Amniotic epithelial cell (primary cell): ENCODE data around the gene FBN3.

Experiments
- DNase-seq: peaks from one replicate; pipeline ENCODE4 v3.0.0-alpha.2; 2010; ENCODE audit warnings: low read depth

The FBN3 gene

DNA sequence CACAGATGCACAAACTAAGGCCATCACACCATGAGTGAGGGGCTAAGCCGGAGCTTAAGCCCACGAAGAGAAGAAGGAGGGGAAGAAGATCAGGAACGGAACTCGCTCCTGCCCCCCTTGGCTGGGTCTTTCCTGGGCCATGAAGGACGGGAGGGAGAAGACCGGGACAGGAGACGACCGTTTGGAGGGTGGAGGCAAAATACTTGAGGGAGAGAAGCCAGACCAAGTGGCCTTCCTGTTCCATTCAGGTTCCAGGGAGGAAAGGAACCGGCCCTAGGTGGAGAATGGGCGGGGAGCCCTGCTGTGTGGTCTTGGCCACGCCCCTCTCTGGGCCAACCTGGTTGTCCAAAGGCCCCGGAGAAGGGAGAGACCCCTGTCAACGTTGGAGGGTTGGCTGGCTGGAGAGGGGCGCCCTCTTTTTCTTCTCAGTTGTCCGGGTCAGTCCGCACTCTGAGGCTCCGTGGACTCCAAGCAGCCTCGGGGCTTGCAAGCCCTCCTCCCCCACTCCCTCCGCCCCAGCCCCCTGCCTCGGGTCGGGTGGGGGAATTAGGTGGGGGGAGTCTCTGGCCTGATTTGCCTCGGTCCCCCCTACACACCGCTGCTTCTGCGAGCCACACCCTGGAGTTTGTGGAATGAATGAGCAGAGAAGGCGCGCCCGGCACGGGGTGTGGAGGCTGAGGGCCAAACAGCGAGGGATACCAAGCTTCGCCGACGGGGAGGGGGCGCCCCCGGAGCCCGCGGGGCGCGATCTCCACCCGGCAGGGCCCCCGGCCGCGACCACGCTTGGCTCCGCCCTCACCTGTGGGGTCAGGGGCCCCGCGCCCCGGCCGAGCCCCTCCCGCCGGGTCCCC lies 757 bp downstream of the FBN3 start:
- no peak for DNase-seq

DNA sequence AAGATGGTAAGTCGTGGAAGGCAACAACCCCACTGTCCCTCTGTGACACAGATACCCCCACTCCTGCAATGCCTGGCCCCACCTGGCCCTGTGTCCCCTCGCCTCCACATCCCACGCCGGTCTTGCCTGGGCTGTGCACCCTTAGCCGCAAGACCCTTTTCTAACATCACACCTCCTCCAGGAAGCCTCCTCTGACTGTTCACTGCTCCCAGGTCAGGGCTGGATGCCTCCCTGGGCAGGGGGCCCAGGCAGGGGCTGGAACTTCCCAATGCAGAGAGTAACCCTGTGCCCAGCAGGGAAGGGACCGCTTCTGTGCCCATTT lies 1.3 kb downstream of the FBN3 start:
- no peak for DNase-seq

DNA sequence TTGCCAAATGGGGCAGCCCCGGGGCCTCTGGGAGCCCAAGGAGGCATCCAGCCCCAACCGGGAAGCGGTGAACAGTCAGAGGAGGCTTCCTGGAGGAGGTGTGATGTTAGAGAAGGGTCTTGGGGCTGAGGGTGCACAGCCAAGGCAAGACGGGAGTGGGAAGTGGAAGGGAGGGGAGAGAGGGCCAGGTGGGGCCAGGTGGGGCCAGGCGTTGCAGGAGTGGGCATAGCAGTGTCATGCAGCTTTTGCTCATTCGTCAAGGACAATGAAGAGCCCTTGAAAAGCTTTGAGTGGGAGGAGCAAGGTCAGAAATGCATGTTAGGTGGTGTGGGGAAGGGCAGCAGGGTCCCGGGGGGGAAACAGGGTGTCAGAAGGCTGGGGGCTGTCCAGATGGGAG lies 1.8 kb downstream of the FBN3 start:
- DNase-seq, result no peak

DNA sequence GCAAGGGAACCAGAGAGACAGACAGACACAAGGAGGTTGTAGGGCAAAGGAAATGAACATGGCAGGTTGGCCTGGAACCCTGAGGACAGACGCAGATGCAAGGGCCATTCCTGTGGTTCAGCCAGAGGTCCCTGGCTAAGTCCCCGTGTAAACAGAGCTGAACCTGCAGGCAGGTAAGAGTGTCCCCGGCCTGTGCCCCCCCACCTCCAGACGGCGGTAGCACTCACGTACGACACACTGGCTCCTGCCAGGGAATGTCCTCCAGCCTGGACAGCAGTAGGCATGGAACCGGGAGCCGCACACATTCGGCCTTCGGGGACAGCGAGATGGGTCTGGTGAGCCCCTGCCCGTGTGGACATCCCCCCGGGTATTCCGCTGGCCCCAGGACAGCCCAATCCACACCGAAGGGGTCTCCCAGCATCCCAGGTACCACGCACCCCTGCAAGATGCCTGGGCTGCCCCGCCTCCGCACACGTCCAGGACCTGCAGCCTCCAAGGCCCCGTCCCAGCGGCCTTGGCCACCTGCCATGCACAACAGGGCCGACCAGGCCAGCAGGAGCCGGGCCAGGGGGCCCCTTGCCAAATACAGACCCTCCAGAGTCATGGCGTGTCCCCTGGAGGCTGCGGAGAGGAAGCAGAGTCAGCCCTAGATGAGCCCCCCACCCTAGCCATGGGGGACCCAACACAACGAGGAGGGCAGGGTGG lies 2.4 kb downstream of the FBN3 start:
- no peak for DNase-seq

DNA sequence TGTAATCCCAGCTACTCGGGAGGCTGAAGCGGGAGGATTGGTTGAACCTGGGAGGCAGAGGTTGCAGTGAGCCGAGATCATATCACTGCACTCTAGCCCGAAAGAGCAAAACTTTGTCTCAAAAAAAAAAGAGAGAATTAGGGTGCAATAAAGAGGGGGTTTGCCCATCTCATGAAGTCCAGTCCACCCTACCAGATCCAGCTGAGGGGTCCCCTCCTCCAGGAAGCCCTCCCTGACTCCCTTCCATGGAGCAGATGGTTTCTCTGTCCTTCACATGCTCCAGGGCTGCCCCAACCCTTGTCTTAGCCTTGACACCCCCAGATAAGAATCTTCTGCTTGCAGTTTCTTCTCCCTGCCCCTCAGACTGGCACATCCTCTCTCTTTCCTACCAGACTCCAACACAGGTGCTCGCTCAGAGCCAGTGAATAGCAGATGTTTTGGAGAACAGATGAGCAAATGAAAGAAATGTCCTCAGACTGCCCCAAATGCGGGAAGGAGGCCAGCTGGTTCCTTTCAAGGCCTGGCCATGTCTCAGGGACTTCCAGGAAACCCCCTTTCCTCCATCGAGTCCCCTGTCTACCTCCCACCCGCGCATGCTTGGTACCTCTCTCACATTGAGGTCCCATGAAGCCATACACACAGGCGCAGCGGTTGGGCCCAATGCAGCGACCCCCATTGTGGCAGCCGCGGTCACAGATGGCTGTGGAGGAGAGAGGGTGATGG lies 5.0 kb downstream of the FBN3 start:
- DNase-seq, result no peak

DNA sequence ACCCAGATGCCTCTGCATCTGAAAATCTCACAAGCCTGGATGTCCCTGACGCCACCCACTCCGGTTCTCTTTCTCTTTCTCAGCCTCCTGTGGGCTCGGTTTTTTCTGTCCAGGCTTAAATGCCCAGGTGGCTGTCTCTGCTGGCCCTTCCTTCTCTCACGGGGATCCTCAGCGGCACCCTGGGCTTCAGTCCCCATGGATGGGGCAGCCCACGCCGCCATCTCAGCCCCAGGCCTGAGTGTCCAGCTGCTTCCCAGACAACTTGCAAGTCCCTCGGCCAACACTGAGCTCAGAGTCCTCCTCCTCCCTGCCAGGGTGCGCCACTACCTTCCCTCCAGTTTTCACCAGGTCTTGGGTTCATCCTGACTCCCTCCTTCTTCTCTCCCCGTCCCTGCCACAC lies 6.4 kb downstream of the FBN3 start:
- DNase-seq, result no peak

DNA sequence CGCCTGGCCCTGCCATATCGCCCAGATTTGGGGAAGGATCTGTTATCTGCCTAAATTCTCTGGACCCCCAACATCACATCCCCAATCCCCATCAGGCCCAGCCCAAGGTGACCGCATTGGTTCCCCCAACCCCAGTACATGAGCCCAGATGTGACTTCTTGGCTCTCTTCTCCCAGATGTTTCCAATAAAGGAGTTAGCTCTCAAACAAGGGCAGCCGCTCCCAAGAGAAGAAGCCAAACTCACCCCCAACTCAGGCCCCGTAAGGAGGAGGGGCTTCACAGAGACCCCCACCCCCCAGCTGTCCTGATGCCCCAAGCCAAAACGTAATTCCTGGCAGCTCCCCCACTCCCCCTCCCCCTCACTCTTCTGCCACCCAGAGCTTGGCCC lies 6.9 kb downstream of the FBN3 start:
- no peak for DNase-seq

DNA sequence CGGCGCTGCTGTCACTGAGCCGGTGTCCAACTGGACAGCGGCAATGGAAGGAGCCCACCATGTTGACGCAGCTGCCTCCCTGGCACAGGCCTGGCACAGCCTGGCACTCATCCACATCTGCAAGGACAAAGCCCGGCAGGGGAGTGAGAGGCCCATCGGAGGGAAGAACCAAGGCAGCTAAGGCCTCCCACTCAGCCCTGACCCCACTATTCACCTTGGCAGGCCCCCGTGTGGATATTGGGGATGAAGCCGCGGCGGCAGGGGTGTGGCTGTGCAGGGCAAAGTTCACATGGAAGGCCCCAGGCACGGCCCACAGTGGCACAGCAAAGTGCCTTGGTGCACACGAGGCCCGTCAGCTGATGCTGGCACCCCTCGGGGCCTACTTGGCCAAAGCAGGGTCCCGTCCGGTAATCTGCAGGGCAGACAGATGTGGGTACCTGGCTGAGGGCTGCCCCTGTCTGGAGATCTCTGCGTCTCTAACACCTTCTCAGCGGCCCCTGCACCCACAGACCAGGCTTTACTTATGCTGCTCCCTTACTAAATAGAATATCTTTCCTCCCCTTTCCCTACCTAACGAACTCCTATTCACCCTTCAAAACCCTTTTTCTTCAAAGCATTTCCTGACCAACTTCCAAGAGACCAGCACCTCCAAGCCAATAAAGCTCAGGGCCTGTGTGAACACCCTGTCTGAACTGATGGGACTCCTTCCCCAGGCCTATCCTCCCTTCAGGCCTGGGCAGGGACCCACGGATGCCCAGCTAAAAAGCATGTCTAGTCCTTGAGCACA lies 7.5 kb downstream of the FBN3 start:
- no peak for DNase-seq

DNA sequence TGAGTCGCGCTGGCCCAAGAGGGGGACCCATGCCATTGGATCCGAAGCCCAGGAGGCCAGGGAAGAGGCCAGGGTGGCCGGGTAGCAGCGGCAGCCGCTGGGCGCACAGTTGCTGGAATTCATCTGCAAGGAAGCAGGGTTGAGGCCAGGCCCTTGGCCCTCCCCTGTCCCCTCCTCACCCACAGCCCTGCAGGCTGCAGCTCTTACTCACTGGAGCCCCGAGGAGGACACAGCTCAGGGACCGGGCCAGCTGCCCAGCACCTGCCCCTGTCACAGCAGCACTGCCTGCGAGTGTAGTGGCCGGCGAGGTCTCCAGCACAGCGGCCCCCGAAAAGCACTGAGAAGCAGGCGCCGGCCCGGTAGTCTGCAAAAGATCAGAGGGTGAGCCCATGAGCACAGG lies 11.2 kb downstream of the FBN3 start:
- DNase-seq, result no peak

DNA sequence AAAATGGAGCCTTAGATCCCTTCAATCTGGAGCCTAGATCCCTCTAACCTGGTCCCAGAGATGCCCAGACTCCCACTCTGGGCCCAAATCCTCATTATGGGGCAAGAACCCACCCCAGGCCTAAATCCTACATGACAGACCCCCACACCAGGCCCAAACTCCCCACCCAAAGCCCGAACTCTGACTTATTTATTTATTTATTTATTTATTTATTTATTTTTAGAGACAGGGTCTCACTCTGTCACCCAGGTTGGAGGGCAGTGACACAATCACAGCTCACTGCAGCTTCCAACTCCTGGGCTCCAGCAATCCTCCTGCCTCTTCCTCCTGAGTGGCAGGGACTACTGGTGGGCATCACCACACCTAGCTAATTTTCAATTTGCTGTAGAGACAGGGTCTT lies 12.0 kb downstream of the FBN3 start:
- no peak for DNase-seq

DNA sequence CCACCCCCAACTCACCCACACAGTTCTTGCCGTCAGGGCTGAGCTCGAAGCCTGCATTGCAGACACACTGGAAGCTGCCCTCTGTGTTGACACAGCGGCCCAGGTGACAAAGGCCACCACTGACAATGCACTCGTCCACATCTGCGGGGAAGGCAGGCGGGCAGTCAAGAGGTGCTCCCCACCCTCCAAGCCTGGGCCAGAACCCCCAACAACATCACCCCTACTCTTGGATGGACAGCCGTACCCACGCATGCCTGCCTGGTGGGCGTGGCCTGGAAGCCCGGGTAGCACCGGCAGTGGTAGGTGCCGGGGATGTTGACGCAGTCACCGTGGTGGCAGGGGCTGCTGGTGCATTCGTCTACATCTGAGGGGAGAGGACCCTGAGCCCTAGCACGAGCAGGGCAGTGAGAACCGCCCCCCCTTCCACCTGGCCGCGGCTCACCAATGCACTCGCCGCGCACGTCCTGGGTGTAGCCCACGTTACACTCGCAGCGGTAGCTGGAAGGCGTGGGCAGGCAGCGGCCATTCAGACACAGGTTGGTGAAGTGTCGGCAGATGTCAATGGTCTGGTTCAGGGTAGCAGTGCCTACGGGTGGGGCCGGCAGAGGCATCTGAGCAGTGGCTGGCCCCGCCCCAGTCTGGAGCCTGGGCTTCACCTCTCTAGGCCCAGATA lies 13.3 kb downstream of the FBN3 start:
- no peak for DNase-seq

DNA sequence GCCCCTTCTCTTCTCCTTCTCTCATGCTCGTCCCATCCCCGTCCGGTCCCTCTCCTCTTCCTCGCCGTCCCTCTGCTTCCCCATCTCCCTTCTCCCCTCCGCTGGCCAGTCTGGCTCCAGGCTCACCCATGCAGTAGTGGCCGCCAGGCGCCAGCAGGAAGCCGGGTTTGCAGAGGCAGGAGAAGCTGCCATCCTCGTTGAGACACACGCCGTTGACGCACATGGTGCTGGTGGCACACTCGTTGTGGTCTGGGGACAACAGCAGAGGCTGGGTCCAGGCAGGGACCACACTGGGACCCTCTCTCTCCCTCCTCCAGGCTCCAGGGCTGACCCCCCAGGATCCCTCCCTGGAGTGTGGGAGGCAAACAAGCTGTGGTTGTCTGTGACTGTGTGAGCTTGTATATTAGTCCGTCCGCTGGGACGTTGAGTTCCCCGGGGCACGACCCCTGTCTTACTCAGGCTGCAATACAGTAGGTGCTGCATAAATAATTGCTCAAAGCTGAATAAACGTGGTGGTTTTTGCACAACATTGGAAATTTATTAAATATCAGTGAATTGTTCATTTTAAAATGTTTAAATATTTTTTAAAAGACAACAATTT lies 16.4 kb downstream of the FBN3 start:
- DNase-seq, result no peak

DNA sequence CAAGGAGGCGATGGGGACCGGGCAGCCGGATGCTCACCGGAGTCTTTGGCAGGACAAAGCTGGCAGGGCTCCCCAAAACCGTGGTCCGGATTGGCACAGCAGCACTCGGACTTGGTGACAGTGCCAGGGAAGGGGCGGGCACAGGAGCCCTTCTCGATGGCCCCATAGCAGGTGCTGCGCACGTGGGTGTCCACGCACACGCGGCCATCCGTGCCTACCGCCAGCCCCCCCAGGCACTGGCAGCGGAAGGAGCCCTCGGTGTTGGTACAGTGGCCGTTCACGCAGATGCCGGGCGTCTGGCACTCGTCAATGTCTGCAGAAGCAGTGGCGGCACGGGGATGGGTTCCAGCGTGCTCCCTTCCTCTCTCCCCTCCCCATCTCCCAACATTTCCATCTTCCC lies 17.9 kb downstream of the FBN3 start:
- no peak for DNase-seq

DNA sequence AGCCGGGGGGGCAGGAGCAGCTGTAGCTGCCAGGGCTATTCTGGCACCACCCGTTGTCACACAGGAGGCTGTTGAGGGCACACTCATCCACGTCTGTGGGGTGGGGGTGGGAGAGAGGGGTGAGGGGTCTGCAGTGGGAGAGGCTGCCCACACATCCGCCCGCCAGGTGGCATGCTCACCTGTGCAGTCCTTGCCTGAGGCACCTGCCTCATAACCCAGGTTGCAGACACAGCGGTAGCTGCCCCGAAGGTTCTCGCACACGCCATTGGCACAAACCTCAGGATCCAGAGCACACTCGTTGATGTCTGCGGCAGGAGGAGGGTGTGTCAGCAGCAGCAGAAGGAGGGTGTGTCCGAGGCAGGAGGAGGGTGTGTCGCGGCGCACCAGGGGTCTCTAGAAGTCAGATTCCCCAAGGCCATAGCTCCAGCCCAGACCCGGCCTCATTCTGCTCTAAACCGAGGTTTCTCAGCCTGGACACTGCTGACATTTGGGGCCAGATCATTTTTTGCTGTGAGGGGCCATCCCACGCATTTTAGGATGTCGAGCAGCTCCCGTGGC lies 20.3 kb downstream of the FBN3 start:
- DNase-seq, result no peak

DNA sequence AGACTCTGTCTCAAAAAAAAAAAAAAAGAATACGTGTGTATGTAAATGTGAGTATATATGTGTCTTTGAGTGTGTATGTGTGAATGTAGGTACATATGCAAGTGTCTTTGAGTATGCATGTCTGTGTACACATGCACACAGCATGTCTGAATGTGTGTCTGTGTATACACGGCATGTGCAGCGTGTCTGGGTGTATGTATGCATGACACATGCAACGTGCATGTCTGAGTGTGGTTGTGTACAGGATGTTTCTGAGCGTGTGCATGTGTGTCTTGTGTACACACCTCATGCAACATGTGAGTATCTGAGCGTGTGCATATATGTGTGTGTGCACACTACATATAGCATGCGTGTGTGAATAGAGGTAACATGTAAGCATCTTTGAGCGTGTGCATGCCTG lies 20.8 kb downstream of the FBN3 start:
- DNase-seq, result no peak

DNA sequence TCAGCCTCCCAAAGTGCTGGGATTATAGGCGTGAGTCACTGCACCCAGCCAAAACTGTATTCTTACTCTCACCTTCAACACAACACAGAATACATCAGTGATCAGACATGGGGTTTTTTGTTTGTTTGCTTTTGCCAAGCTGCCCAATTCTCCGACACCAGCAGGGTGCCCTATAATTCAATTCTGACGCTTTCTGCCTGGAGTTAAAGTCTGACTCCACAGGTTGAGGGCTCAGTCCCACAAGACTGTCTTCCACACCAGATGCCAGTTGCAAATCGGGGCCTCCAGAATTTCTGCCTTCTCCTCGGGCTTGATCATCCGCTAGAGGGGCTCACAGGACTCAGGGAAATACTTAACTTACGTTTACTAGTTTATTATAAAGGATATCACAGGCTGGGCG lies 22.1 kb downstream of the FBN3 start:
- DNase-seq, result no peak

DNA sequence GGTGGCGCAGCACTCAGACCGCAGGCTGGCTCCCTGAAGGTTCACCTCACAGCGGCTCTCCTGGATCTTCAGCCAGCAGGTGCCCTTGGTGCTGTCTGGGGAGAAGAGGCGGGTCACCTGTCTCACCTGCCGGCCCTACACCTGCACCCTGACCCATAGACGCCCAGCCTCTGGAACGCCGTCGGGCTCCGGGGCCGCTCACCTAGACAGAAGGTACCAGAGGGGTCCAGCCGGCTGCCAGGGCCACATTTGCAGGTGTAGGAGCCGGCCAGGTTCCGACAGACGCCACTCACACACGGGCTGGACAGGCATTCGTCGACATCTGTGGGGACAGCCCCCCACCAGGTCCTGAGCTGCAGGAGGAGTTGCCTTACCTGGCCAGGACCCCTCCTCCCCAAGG lies 22.9 kb downstream of the FBN3 start:
- DNase-seq, result no peak

DNA sequence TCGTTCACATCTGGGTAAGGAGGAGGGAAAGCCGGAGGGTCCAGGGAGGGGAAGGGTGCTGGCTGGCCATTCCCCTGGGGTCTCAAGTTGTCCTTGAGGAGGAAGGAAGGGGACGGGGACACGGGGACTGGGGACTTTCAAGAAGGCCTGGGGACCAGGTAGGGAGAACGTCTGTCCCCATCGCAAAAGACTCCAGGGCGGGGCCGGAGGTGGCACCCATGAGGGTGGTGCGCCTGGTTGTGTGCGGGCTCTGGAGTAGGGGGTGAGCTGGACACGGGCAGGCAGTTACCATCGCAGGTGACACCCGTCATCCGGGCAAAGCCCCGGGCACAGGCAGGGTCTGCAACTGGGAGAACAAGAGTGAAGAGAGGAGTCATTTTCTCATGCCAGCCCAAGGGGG lies 23.4 kb downstream of the FBN3 start:
- no peak for DNase-seq

DNA sequence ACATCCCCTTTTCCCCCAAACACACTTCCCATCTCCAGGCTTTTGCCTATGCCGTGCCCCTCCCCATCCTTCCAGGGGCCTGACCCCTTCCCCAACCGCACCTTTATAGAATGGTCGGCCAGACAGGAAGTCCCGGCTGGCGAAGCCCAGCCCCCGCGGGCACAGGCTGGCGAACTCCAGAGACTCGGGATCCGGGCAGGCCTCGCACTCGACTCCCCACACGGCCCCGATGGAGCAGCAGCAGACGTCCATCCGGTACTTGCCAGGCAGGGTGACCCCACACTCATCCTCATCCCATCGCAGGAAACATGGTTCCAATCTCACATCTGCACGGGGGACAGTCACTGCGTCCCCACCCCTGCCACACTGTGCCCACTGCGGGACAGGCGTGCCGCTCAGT lies 25.7 kb downstream of the FBN3 start:
- DNase-seq, result no peak

DNA sequence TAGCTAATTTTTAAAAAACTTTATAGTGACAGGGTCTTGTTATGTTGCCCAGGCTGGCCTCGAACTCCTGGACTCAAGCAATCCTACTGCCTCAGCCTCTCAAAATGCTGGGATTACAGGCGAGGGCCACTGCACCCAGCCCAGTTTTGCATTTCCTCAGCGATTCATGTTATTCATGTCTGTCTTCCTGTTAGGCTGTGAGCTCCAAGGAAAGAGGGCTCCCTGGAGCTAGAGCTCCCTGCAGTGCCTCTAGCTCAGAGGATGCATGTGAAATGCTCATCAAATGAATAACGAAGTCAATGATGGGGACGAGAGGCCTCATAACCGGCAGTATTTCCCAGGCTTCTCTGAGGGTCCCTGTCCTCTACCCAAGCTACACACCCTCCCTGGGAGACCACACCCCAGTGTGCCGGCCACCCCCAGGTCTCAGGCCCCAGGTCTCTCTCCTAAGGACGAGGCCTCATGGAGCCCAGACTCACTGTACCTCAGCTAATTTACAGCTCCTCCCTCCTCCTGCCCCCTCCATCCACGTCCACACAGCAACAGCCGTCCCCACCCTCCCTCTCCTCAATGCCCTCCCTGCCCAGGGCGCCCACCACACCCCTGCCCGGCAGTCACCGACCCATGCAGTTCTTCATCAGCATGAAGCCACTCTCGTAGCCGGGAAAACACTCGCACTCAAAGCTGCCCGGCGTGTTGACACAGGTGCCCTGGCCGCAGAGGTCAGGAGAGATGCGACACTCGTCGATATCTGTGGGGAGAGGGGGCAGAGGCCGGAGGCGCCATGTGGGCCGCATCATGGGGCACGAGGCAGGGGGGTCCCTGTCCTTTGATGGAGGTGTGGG lies 28.5 kb downstream of the FBN3 start:
- DNase-seq, result no peak
